Brain pericyte (primary cell): Measurements from ENCODE around the gene PLK3.
"Not testable (repeated sequence)": the region's sequence is repeated elsewhere in the genome, so short reads cannot be mapped to it uniquely, and the experiment has no call there.

ENCODE experiments used
- DNase-seq: peaks from one replicate; pipeline ENCODE4 v3.0.0-alpha.2; 2012; ENCODE audit warnings: low read depth, low spot score

The PLK3 gene

GRCh38 chr1:44827197-44828002 lies 27.2 kb downstream of the PLK3 start:
- DNase-seq = no peak

GRCh38 chr1:44828003-44828651 lies 27.9 kb downstream of the PLK3 start:
- no peak for DNase-seq

- no peak for DNase-seq
Observed at GRCh38 chr1:44828841-44829440, 28.8 kb downstream of the PLK3 start.

GRCh38 chr1:44829506-44830384 lies 29.6 kb downstream of the PLK3 start:
- no peak for DNase-seq

- no peak for DNase-seq
Observed at GRCh38 chr1:44830900-44831304, 30.7 kb downstream of the PLK3 start.

GRCh38 chr1:44831516-44831915 lies 31.3 kb downstream of the PLK3 start:
- DNase-seq = no peak

- no peak for DNase-seq
Observed at GRCh38 chr1:44832056-44832705, 32.0 kb downstream of the PLK3 start.

GRCh38 chr1:44834328-44834727 lies 34.2 kb downstream of the PLK3 start:
- no peak for DNase-seq

GRCh38 chr1:44835738-44836675 lies 35.8 kb downstream of the PLK3 start:
- DNase-seq = no peak

GRCh38 chr1:44838294-44838693 lies 38.1 kb downstream of the PLK3 start:
- DNase-seq = not testable (repeated sequence)

- DNase-seq = no peak
Observed at GRCh38 chr1:44839576-44839975, 39.4 kb downstream of the PLK3 start.

- DNase-seq = no peak
Observed at GRCh38 chr1:44842486-44842861, 42.3 kb downstream of the PLK3 start.

GRCh38 chr1:44842862-44843655 lies 42.9 kb downstream of the PLK3 start, which contains the start of gene PTCH2:
TSS of gene PTCH2 (minus strand) at chr1:44843253. CDS start at chr1:44842932, 321 bp downstream.
- no peak for DNase-seq

- no peak for DNase-seq
Observed at GRCh38 chr1:44846985-44847384, 46.8 kb downstream of the PLK3 start.

- DNase-seq = no peak
Observed at GRCh38 chr1:44847845-44848244, 47.7 kb downstream of the PLK3 start.

GRCh38 chr1:44848456-44849181 lies 48.4 kb downstream of the PLK3 start:
- no peak for DNase-seq

GRCh38 chr1:44849575-44850132 lies 49.5 kb downstream of the PLK3 start:
- DNase-seq = no peak

- DNase-seq = no peak
Observed at GRCh38 chr1:44851308-44851707, 51.1 kb downstream of the PLK3 start.
